K562 (cell line): Measurements from ENCODE around the gene RUNX1. TPM values are rescaled to one million over a fixed set of nuclear protein-coding genes. Genes with fewer than 3 reads are reported as not detected.

Experiments
- ATAC-seq: fragments of 200-7000 bp; cut with Tn5 transposase; 3 replicates; pipeline ENCODE4 v1.9.1; 2020; ENCODE audit warnings: moderate library complexity
- BruUV-seq: library from RNA; stranded (reverse); fragments of 400-500 nt; replicated peaks from 2 replicates; lab custom pipeline; 2021; lab: Mats Ljungman, UMichigan
- CTCF ChIA-PET: fragments of 300-600 bp; formaldehyde crosslinking; extraction: SDS; loops from one replicate; lab custom pipeline; 2021; ENCODE audit warnings: low intra/inter-chr PET ratio; lab: Yijun Ruan, JAX
- POLR2A ChIA-PET: fragments of 300-600, 350-650 bp; sonication (Branson Sonifier 250); formaldehyde crosslinking; extraction: SDS; loops from one replicate; lab custom pipeline; 2021; ENCODE audit warnings: antibody characterized with exemption, inconsistent platforms; lab: Yijun Ruan, JAX
- DNase-seq, 4 experiments: peaks; one replicate each; pipeline versions ENCODE4 v3.0.0 to v3.0.0-alpha.2; 2011 to 2018; ENCODE audit warnings: low spot score in 3 of 4, mixed read lengths in 3 of 4; ENCODE audit errors: extremely low read depth in 1 of 4
- FAIRE-seq: peaks from 2 replicates; lab custom pipeline; 2011; peaks lifted over from hg19 to GRCh38; lab: Jason Lieb, UNC
- H2AFZ ChIP-seq: 2 replicates; pipeline ENCODE4 v1.6.0; 2011; ENCODE audit warnings: low read depth, low read length, control low read depth, inconsistent platforms
- H3K27ac ChIP-seq: fragments of 200-600 bp; 3 replicates; pipeline ENCODE4 v1.8.0; 2011; ENCODE audit warnings: low read depth, mild to moderate bottlenecking, control low read depth, inconsistent platforms, low read length, moderate library complexity, mixed read lengths; ENCODE audit errors: extremely low read depth
- H3K27me3 ChIP-seq, 2 experiments: fragments of 300-600 bp in 1 of 2; 2 replicates in 1 of 2; 3 replicates in 1 of 2; pipeline versions ENCODE4 v1.6.0 to v1.8.0; 2011; ENCODE audit warnings: inconsistent platforms in 2 of 2, low read length in 2 of 2, mild to moderate bottlenecking in 1 of 2, mixed read lengths in 1 of 2, moderate library complexity in 1 of 2; ENCODE audit not compliant: control insufficient read depth in 2 of 2, insufficient read depth in 2 of 2
- H3K36me3 ChIP-seq: fragments of 300-600 bp; 3 replicates; pipeline ENCODE4 v1.8.0; 2011; ENCODE audit warnings: mild to moderate bottlenecking, low read length, inconsistent platforms; ENCODE audit not compliant: control insufficient read depth, insufficient read depth
- H3K4me1 ChIP-seq, 2 experiments: fragments of 200-600 bp in 1 of 2; replicated peaks in 1 of 2; 2 replicates in 1 of 2; 3 replicates in 1 of 2; pipeline versions ENCODE4 v1.5.1 to v1.8.0; 2011; ENCODE audit warnings: inconsistent platforms in 2 of 2, low read length in 2 of 2, mild to moderate bottlenecking in 1 of 2, mixed read lengths in 1 of 2, moderate library complexity in 1 of 2; ENCODE audit not compliant: control insufficient read depth in 2 of 2, insufficient read depth in 2 of 2
- H3K4me2 ChIP-seq: 2 replicates; pipeline ENCODE4 v1.6.1; 2011; ENCODE audit warnings: low read length, control low read depth, inconsistent platforms, mixed read lengths; ENCODE audit not compliant: insufficient read depth
- H3K4me3 ChIP-seq: fragments of 200-600 bp; sonication (generic), shearing (Covaris generic); 2 replicates; pipeline ENCODE4 v1.5.1; 2016; ENCODE audit warnings: control low read depth, inconsistent platforms
- H3K79me2 ChIP-seq: fragments of 200-600 bp; 3 replicates; pipeline ENCODE4 v1.8.0; 2011; ENCODE audit warnings: low read length, inconsistent platforms; ENCODE audit not compliant: control insufficient read depth, insufficient read depth
- H3K9ac ChIP-seq, 2 experiments: 2 replicates each; pipeline versions ENCODE4 v1.6.0 to v1.6.1; 2011; ENCODE audit warnings: low read depth in 2 of 2, low read length in 2 of 2, control low read depth in 1 of 2, inconsistent platforms in 1 of 2, mild to moderate bottlenecking in 1 of 2, mixed read lengths in 1 of 2; ENCODE audit not compliant: insufficient read depth in 1 of 2
- H3K9me1 ChIP-seq: one replicate; pipeline ENCODE4 v1.6.0; 2011; ENCODE audit warnings: inconsistent platforms, mild to moderate bottlenecking, low read length, moderate library complexity; ENCODE audit not compliant: control insufficient read depth, insufficient read depth
- H3K9me3 ChIP-seq: replicated peaks from 2 replicates; pipeline ENCODE4 v1.5.1; 2011; ENCODE audit warnings: low read depth, low read length, inconsistent platforms; ENCODE audit not compliant: control insufficient read depth, insufficient read depth
- H4K20me1 ChIP-seq: replicated peaks from 2 replicates; pipeline ENCODE4 v1.6.1; 2011; ENCODE audit warnings: low read length, inconsistent platforms, mixed read lengths; ENCODE audit not compliant: control insufficient read depth, insufficient read depth
- CBFA2T3 ChIP-seq: fragments of 450-650 bp; IDR thresholded peaks from 2 replicates; pipeline ENCODE4 v1.6.1; 2017
- FOSL1 ChIP-seq: fragments of 200-800 bp; sonication (Bioruptor generic); conservative IDR thresholded peaks from 2 replicates; pipeline ENCODE4 v1.6.1; 2016; ENCODE audit warnings: missing genetic modification characterization, missing compliant biosample characterization
- GATA2 ChIP-seq: sonication (generic); formaldehyde crosslinking; IDR thresholded peaks from 2 replicates; pipeline ENCODE4 v1.4.0; 2020; ENCODE audit warnings: mild to moderate bottlenecking, missing genetic modification reagents
- HMBOX1 ChIP-seq: sonication (generic); IDR thresholded peaks from 2 replicates; pipeline ENCODE4 v1.6.1; 2016
- MLX ChIP-seq, 2 experiments: fragments of 450-650 bp in 1 of 2; sonication (generic) in 1 of 2; formaldehyde crosslinking; conservative IDR thresholded peaks; 2 replicates each; pipeline versions ENCODE4 v1.4.0 to v1.8.1; 2020 to 2022; ENCODE audit warnings: mild to moderate bottlenecking in 1 of 2, missing genetic modification reagents in 1 of 2
- NBN ChIP-seq: fragments of 450-650 bp; IDR thresholded peaks from 2 replicates; pipeline ENCODE4 v1.6.1; 2016; ENCODE audit warnings: low read depth, mild to moderate bottlenecking
- POLR2H ChIP-seq: IDR thresholded peaks from 2 replicates; pipeline ENCODE4 v1.6.1; 2016; ENCODE audit warnings: missing genetic modification characterization, low read depth, mild to moderate bottlenecking, control low read depth, missing compliant biosample characterization, moderate library complexity
- RBM39 ChIP-seq: fragments of 200-400 bp; formaldehyde crosslinking; optimal IDR thresholded peaks from 2 replicates; pipeline ENCODE3; 2018; ENCODE audit warnings: low read depth, low read length
- SPI1 ChIP-seq: IDR thresholded peaks from 2 replicates; pipeline ENCODE4 v1.6.1; 2011; ENCODE audit warnings: low read depth, low read length, control low read depth, borderline replicate concordance
- ZNF584 ChIP-seq: fragments of 200-800 bp; sonication (Bioruptor generic); IDR thresholded peaks from 2 replicates; pipeline ENCODE4 v1.6.1; 2016; ENCODE audit warnings: low read depth, mild to moderate bottlenecking, missing genetic modification characterization, missing compliant biosample characterization
- ZNF79 ChIP-seq: fragments of 250-450 bp; sonication (Bioruptor Pico); IDR thresholded peaks from 2 replicates; pipeline ENCODE4 v1.4.0; 2020; ENCODE audit warnings: low read depth, mild to moderate bottlenecking, moderate library complexity
- WGBS: fragments of 100-300 bp; shearing (Covaris generic); methylation state at CpG from one replicate; pipeline ENCODE4 v1.1.6; 2016; ENCODE audit warnings: low coverage, mixed read lengths; ENCODE audit not compliant: insufficient coverage; ENCODE audit errors: missing lambda C conversion rate; 5-methylcytosine and 5-hydroxymethylcytosine counted together
- in situ Hi-C: fragments of 300-500 bp; cut with MboI; formaldehyde crosslinking; loops from 4 replicates; pipeline ENCODE4 v1.15.0; 2018; ENCODE audit warnings: inconsistent platforms, mixed read lengths
- intact Hi-C: fragments of 100-400 bp; cut with micrococcal nuclease; formaldehyde crosslinking; loops from 2 replicates; pipeline ENCODE4 v1.14.2; 2022
- polyA plus RNA-seq, 8 experiments: library from polyadenylated mRNA; depleted of rRNA in 4 of 8; stranded (reverse) in 5 of 8; unstranded in 3 of 8; fragments of >200 nt; fragmentation: Nextera tagmentation in 2 of 8; fragmentation: Illumina TruSeq in 1 of 8; extraction: Ambion mirVana in 2 of 8; extraction: Trizol in 1 of 8; gene quantifications; 2 replicates each; pipeline versions ENCODE4 v1.2.1 to v1.2.3, GENCODE V29; 2011 to 2014; ENCODE audit warnings: inconsistent platforms in 1 of 8, missing spikeins in 1 of 8
- total RNA-seq, 7 experiments: library from RNA; depleted of rRNA in 6 of 7; stranded (reverse); fragments of >200 nt in 6 of 7; fragmentation: Illumina TruSeq in 2 of 7; extraction: Trizol in 2 of 7; gene quantifications; 2 replicates each; pipeline versions ENCODE4 v1.2.1 to v1.2.3, GENCODE V29; 2011 to 2021; ENCODE audit warnings: low replicate concordance in 1 of 7

The RUNX1 gene
- total and polyA plus RNA-seq, 9 of the 15 experiments (the other 6 are each of a cell fraction or from before 2014, with no cell fraction given), result 2.2 to 68.6 (median 17.8) TPM

- POLR2A ChIA-PET, result interaction anchor here (0.8 to 1.9 kb wide), 8 partner anchors 9 to 395 kb away, joined by 3 to 7 read pairs (median 4); no protein-coding TSS in a partner anchor
- no peak for TF ChIP-seq POLR2H (tag)
- TF ChIP-seq NBN, result no peak
- TF ChIP-seq ZNF79 (CRISPR knock-in tag), result no peak
- peak; percentile 65; the same call in 1 of the 2 replicates for TF ChIP-seq HMBOX1
- no peak for TF ChIP-seq ZNF584 (CRISPR knock-in tag)
- TF ChIP-seq CBFA2T3, result peak; percentile 6; the same call in 1 of the 2 replicates
- TF ChIP-seq RBM39, result no peak
- 0 out of 2 replicates have a peak, but pooled peaks have one; percentile 35 for TF ChIP-seq FOSL1 (tag)
- TF ChIP-seq MLX (CRISPR knock-in tag; conservative IDR thresholded peaks at IDR 0.05), result no peak
- peak; percentile 71 for TF ChIP-seq GATA2 (CRISPR knock-in tag)
- peak; percentile 77 for TF ChIP-seq SPI1
- TF ChIP-seq, all 486 proteins: peak for 5
- DNase-seq (no peak), FAIRE-seq (no peak), ATAC-seq (peak; percentile 35)
- H3K27me3 ChIP-seq, result no peaks in the 10 kb centered on the region
- in situ Hi-C loops (no loop called here), intact Hi-C loops (no loop called here)
- H3K9ac ChIP-seq, result no peak overlapping the region
- no peaks in the 10 kb centered on the region for H3K9me1 ChIP-seq
- no TSS peak for BruUV-seq
- peaks cover 16% of the 10 kb centered on the region; the same call in 2 of the 3 replicates for H3K79me2 ChIP-seq
- H3K4me3 ChIP-seq, result no peak overlapping the region
- no peaks in the 10 kb centered on the region; a peak in 3 of 5 replicates for H3K4me1 ChIP-seq
- H3K9me3 ChIP-seq, result no peaks in the 10 kb centered on the region
- CTCF ChIA-PET, result interaction anchor here (0.7 kb wide), 1 partner anchor 991 kb away, joined by 3 read pairs; no protein-coding TSS in a partner anchor
- no peak overlapping the region for H2AFZ ChIP-seq
- 75% methylated on average over 6 of the region's 8 CpGs for WGBS
- no peak overlapping the region for H3K4me2 ChIP-seq
- H3K36me3 ChIP-seq, result peaks cover 82% of the 10 kb centered on the region
- H3K27ac ChIP-seq, result no peak overlapping the region
- H4K20me1 ChIP-seq, result peaks cover 18% of the 10 kb centered on the region
Observed at GRCh38 chr21:34845521-34846451, 203.3 kb downstream of the RUNX1 start.
